Measurements from ENCODE around the gene FBXL15. TPM values are rescaled to one million over a fixed set of nuclear protein-coding genes. Genes with fewer than 3 reads are reported as not detected.

The FBXL15 gene
- total and polyA plus RNA-seq, 9 of the 15 experiments (the other 6 are each of a cell fraction or from before 2014, with no cell fraction given): 0.08 to 25.9 (median 3.5) TPM

- TF ChIP-seq JUND (IDR thresholded peaks at IDR 0.05; ENCODE audit: borderline replicate concordance, low read depth, low read length): peak; percentile 56; the same call in 1 of the 2 replicates
- no peak; the same call in 2 of the 3 replicates for TF ChIP-seq JUND (tag; IDR thresholded peaks at IDR 0.05; ENCODE audit: borderline replicate concordance, low read depth, low read length)
- no peak; the same call in 1 of the 2 replicates for TF ChIP-seq MYBL2 (IDR thresholded peaks at IDR 0.05; ENCODE audit: low read depth)
- no peak for TF ChIP-seq MYBL2 (CRISPR knock-in tag; IDR thresholded peaks at IDR 0.05; ENCODE audit: borderline replicate concordance)
- peak; percentile 87 for TF ChIP-seq ZFX (CRISPR knock-in tag; IDR thresholded peaks at IDR 0.05)
- TF ChIP-seq CCNT2 (IDR thresholded peaks at IDR 0.05; ENCODE audit: borderline replicate concordance, extremely low read depth, insufficient read length, low read depth, low read length): peak; percentile 26
- TF ChIP-seq NCOA2 (IDR thresholded peaks at IDR 0.05; ENCODE audit: partially characterized antibody in 2 of 2): no peak
- TF ChIP-seq MBD2 (IDR thresholded peaks at IDR 0.05; ENCODE audit: borderline replicate concordance, low read depth): peak; percentile 65; the same call in 1 of the 2 replicates
- TF ChIP-seq ZNF639 (CRISPR knock-in tag; conservative IDR thresholded peaks at IDR 0.05 in 1 of 2, IDR thresholded peaks at IDR 0.05 in 1 of 2): no peak
- TF ChIP-seq CC2D1A (IDR thresholded peaks at IDR 0.05): 0 out of 2 replicates have a peak, but pooled peaks have one; percentile 9
- TF ChIP-seq ZNF79 (CRISPR knock-in tag; IDR thresholded peaks at IDR 0.05; ENCODE audit: low read depth): no peak
- TF ChIP-seq SMAD2 (IDR thresholded peaks at IDR 0.05; ENCODE audit: low read depth, low read length): no peak
- peak; percentile 81 for TF ChIP-seq ZNF740 (CRISPR knock-in tag; IDR thresholded peaks at IDR 0.05)
- peak in 1 of 2 experiments; percentile 74; a peak in 2 of 4 replicates for TF ChIP-seq ZNF740 (tag; IDR thresholded peaks at IDR 0.05)
- TF ChIP-seq NFE2 (IDR thresholded peaks at IDR 0.05; ENCODE audit: low read depth): no peak
- peak; percentile 30; the same call in 1 of the 2 replicates for TF ChIP-seq BHLHE40 (IDR thresholded peaks at IDR 0.05; ENCODE audit: low read length)
- no peak for TF ChIP-seq CSDE1 (IDR thresholded peaks at IDR 0.05)
- 0 out of 2 replicates have a peak, but pooled peaks have one; percentile 26 for TF ChIP-seq RUNX1 (IDR thresholded peaks at IDR 0.05; ENCODE audit: low read depth)
- TF ChIP-seq FIP1L1 (IDR thresholded peaks at IDR 0.05; ENCODE audit: low read depth, low read length, poor library complexity, severe bottlenecking): no peak
- no peak for TF ChIP-seq POLR2AphosphoS2 (IDR thresholded peaks at IDR 0.05; ENCODE audit: low read length)
- TF ChIP-seq KDM2B (CRISPR knock-in tag; IDR thresholded peaks at IDR 0.05): no peak
- TF ChIP-seq FOXM1 (IDR thresholded peaks at IDR 0.05; ENCODE audit: low read depth): 0 out of 2 replicates have a peak, but pooled peaks have one; percentile 22
- TF ChIP-seq FOXM1 (CRISPR knock-in tag; IDR thresholded peaks at IDR 0.05; ENCODE audit: low read depth): no peak
Observed at GRCh38 chr10:102432162-102432950, 11.7 kb downstream of the FBXL15 start, which contains the start of gene CUEDC2 (continued).
